GM21529 (cell line): Measurements from ENCODE around the gene TNFRSF1B.
A peak's percentile ranks its signal among the peaks of the same experiment; 100 is the strongest.
"Not testable (repeated sequence)": the region's sequence is repeated elsewhere in the genome, so short reads cannot be mapped to it uniquely, and the experiment has no call there.

Source experiments
- ATAC-seq: cut with Tn5 transposase; IDR thresholded peaks from one replicate; pipeline ENCODE4 v1.9.1; 2021; ENCODE audit not compliant: unreplicated experiment

The TNFRSF1B gene

GRCh38 chr1:12215118-12215961 lies 48.5 kb downstream of the TNFRSF1B start:
- no peak for ATAC-seq

- no peak for ATAC-seq
These were observed 53.0 kb downstream of the TNFRSF1B start for GRCh38 chr1:12219800-12220199.

GRCh38 chr1:12220890-12221289 lies 54.1 kb downstream of the TNFRSF1B start:
- ATAC-seq, result no peak

- not testable (repeated sequence) for ATAC-seq
These were observed 55.9 kb downstream of the TNFRSF1B start for GRCh38 chr1:12222700-12223099.

- not testable (repeated sequence) for ATAC-seq
These were observed 57.3 kb downstream of the TNFRSF1B start for GRCh38 chr1:12224092-12224491.

- ATAC-seq, result no peak
These were observed 62.2 kb downstream of the TNFRSF1B start for GRCh38 chr1:12228979-12229378.

GRCh38 chr1:12229386-12229834 lies 62.6 kb downstream of the TNFRSF1B start:
- ATAC-seq, result peak; percentile 6

- ATAC-seq, result peak; percentile 73
These were observed 63.2 kb downstream of the TNFRSF1B start, which contains the start of gene VPS13D for GRCh38 chr1:12229835-12230548. Gene VPS13D (plus strand): TSS chr1:12230030. CDS start chr1:12234267, 4,237 bp downstream.

- peak; percentile 23 for ATAC-seq
These were observed 63.9 kb downstream of the TNFRSF1B start for GRCh38 chr1:12230549-12231275.

GRCh38 chr1:12231276-12231595 lies 64.4 kb downstream of the TNFRSF1B start:
- ATAC-seq, result no peak

- ATAC-seq, result no peak
These were observed 65.4 kb downstream of the TNFRSF1B start for GRCh38 chr1:12232221-12232620.

GRCh38 chr1:12244078-12244477 lies 77.3 kb downstream of the TNFRSF1B start:
- ATAC-seq, result no peak

- ATAC-seq, result no peak
These were observed 77.8 kb downstream of the TNFRSF1B start for GRCh38 chr1:12244585-12244984.

GRCh38 chr1:12245116-12245515 lies 78.3 kb downstream of the TNFRSF1B start:
- ATAC-seq, result no peak

- ATAC-seq, result no peak
These were observed 78.9 kb downstream of the TNFRSF1B start for GRCh38 chr1:12245733-12246132.

GRCh38 chr1:12246584-12246983 lies 79.8 kb downstream of the TNFRSF1B start:
- ATAC-seq, result no peak

- ATAC-seq, result no peak
These were observed 82.4 kb downstream of the TNFRSF1B start for GRCh38 chr1:12249181-12249580.

GRCh38 chr1:12249748-12250147 lies 83.0 kb downstream of the TNFRSF1B start:
- ATAC-seq, result no peak

- no peak for ATAC-seq
These were observed 84.7 kb downstream of the TNFRSF1B start for GRCh38 chr1:12251442-12251841.

GRCh38 chr1:12255913-12256312 lies 89.1 kb downstream of the TNFRSF1B start:
- ATAC-seq, result no peak

- no peak for ATAC-seq
These were observed 91.5 kb downstream of the TNFRSF1B start for GRCh38 chr1:12258272-12258671.
